ENCODE data around the gene PRX.

The PRX gene

DNA sequence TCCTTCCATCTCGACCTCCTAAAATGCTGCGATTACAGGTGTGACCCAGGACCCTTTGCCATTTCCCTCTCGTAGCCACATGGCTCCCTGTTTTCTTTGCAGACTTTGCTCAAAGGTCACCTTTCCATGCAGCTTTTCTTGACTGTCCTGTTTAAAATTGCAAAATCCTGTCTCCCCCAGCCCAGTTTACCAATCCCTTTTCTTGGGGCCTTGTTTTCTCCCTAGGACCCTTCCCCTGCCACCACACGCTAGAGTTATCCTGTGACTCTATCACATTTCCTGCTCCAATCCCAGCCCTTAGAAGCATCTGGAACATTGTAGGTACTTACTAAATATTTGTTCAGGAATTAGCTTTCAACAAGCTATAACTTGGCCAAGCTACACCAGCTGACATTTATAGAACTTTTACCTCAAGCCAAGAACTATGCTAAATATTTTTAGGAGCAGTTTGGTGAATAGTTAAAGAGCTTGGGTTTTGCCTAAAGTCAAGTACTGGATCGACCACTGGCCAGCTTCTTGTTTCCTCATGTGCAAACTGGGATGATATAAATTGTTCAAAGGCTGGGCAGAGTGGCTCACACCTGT, 40.1 kb upstream of the PRX start:
- no peak for DNase-seq (ENCODE audit: extremely low spot score)
- POLR2A ChIA-PET, result interaction anchor here (0.6 to 1.0 kb wide), 3 partner anchors 10 to 105 kb away, joined by 4 read pairs; partner anchors contain the start of gene C19orf47
- TF ChIP-seq LEF1 (IDR thresholded peaks at IDR 0.05; ENCODE audit: borderline replicate concordance) (no peak), FOXK2 (IDR thresholded peaks at IDR 0.05) (no peak), ARNT (IDR thresholded peaks at IDR 0.05) (no peak), SUZ12 (IDR thresholded peaks at IDR 0.05) (no peak), CTBP1 (IDR thresholded peaks at IDR 0.05; ENCODE audit: borderline replicate concordance) (no peak)
- TF ChIP-seq, protein P1, sequence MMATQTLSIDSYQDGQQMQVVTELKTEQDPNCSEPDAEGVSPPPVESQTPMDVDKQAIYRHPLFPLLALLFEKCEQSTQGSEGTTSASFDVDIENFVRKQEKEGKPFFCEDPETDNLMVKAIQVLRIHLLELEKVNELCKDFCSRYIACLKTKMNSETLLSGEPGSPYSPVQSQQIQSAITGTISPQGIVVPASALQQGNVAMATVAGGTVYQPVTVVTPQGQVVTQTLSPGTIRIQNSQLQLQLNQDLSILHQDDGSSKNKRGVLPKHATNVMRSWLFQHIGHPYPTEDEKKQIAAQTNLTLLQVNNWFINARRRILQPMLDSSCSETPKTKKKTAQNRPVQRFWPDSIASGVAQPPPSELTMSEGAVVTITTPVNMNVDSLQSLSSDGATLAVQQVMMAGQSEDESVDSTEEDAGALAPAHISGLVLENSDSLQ (IDR thresholded peaks at IDR 0.05), result no peak
- CTCF ChIA-PET, result interaction anchor here (0.9 to 2.0 kb wide), 3 partner anchors 9 to 12 kb away, joined by 3 to 7 read pairs (median 4); partner anchors contain the start of gene BLVRB

DNA sequence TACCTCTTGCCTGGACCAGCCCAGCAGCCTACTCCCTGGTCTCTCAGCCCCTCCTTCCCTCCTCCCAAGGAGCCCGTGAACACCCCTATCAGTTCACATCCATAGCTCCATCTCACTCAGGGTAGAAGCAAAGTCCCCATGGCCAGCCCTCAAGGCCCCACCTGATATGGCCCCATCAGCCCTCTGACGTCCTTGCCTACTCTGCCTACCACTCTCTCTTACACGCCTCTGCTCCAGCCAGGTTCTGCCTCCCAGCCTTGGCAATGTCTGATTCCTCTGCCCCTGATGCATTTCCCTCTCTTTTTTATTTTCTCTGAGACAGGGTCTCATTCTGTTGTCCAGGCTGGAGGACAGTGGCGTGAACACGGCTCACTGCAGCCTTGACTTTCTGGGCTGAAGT, 38.8 kb upstream of the PRX start:
- ChIA-PET POLR2A (interaction anchor here (1.0 kb wide), 1 partner anchor 9 kb away, joined by 4 read pairs; no protein-coding TSS in a partner anchor), CTCF (no interaction called here)
- DNase-seq (ENCODE audit: extremely low spot score), result no peak
- TF ChIP-seq FOXK2 (IDR thresholded peaks at IDR 0.05) (no peak), TARDBP (IDR thresholded peaks at IDR 0.05) (no peak), NFRKB (IDR thresholded peaks at IDR 0.05) (no peak), BHLHE40 (IDR thresholded peaks at IDR 0.05; ENCODE audit: borderline replicate concordance) (no peak), CTBP1 (IDR thresholded peaks at IDR 0.05; ENCODE audit: borderline replicate concordance) (no peak), SP1 (IDR thresholded peaks at IDR 0.05) (no peak), LEF1 (IDR thresholded peaks at IDR 0.05; ENCODE audit: borderline replicate concordance) (no peak), ZNF384 (IDR thresholded peaks at IDR 0.05) (no peak), SUZ12 (IDR thresholded peaks at IDR 0.05) (no peak), ELF4 (IDR thresholded peaks at IDR 0.05) (no peak), L3MBTL2 (conservative IDR thresholded peaks at IDR 0.05) (no peak)

DNA sequence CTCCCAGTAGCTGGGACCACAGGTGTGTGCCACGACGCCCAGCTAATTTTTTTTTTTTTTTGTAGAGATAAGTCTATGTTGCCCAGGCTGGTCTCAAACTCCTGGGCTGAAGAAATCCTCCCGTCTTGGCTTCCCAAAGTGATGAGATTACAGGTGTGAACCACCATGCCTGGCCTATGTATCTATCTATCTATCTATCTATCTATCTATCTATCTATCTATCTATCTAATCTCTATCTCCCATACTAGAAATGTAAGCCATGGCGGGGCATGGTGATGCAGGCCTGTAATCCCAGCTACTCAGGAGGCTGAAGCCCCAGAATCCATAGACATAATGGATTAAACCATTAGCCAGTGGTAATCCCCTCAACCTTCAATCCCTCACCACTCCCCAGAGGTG, 37.5 kb upstream of the PRX start:
- CTCF ChIA-PET, result interaction anchor here (0.7 kb wide), 1 partner anchor 8 kb away, joined by 3 read pairs; no protein-coding TSS in a partner anchor

DNA sequence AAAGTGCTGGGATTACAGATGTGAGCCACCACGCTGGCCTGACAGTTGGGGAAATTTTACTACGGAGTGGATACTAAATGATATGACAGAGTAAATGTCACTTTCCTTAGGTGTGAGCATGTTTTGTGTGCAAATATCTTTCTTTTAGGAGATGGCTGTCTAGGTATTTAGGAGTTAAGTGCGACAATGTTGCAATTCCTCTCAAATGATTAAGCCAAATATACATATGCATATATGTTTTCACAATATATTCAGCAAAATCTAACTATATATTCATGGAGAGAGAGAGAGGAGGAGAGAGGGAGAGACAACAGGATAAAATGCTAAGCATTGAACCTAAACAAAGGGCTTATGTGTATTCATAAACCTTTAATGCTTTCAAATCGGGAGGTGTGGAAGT, 36.3 kb upstream of the PRX start:
- TF ChIP-seq SP1 (IDR thresholded peaks at IDR 0.05) (no peak), SUZ12 (IDR thresholded peaks at IDR 0.05) (no peak), ARNT (IDR thresholded peaks at IDR 0.05) (no peak), HDGF (IDR thresholded peaks at IDR 0.05; ENCODE audit: borderline replicate concordance) (no peak), LEF1 (IDR thresholded peaks at IDR 0.05; ENCODE audit: borderline replicate concordance) (no peak), ZNF384 (IDR thresholded peaks at IDR 0.05) (no peak), CTBP1 (IDR thresholded peaks at IDR 0.05; ENCODE audit: borderline replicate concordance) (no peak), BHLHE40 (IDR thresholded peaks at IDR 0.05; ENCODE audit: borderline replicate concordance) (no peak), ELF4 (IDR thresholded peaks at IDR 0.05) (no peak), FOXK2 (IDR thresholded peaks at IDR 0.05) (no peak), TARDBP (IDR thresholded peaks at IDR 0.05) (no peak), FOXA1 (IDR thresholded peaks at IDR 0.05) (no peak), FOXM1 (IDR thresholded peaks at IDR 0.05; ENCODE audit: borderline replicate concordance) (no peak), L3MBTL2 (conservative IDR thresholded peaks at IDR 0.05) (no peak), NFRKB (IDR thresholded peaks at IDR 0.05) (no peak)
- TF ChIP-seq, protein P1 (IDR thresholded peaks at IDR 0.05), result no peak
- ChIA-PET POLR2A (no interaction called here), CTCF (no interaction called here)
- no peak for DNase-seq (ENCODE audit: extremely low spot score)

More for the DNA sequence above, 37.5 kb upstream of the PRX start:
- TF ChIP-seq NFRKB (IDR thresholded peaks at IDR 0.05) (no peak), FOXA1 (IDR thresholded peaks at IDR 0.05) (no peak), ZNF384 (IDR thresholded peaks at IDR 0.05) (no peak), FOXK2 (IDR thresholded peaks at IDR 0.05) (no peak), L3MBTL2 (conservative IDR thresholded peaks at IDR 0.05) (no peak), TARDBP (IDR thresholded peaks at IDR 0.05) (no peak), ARNT (IDR thresholded peaks at IDR 0.05) (no peak), FOXM1 (IDR thresholded peaks at IDR 0.05; ENCODE audit: borderline replicate concordance) (no peak), SP1 (IDR thresholded peaks at IDR 0.05) (no peak), SUZ12 (IDR thresholded peaks at IDR 0.05) (no peak), ELF4 (IDR thresholded peaks at IDR 0.05) (no peak), HDGF (IDR thresholded peaks at IDR 0.05; ENCODE audit: borderline replicate concordance) (no peak)
- TF ChIP-seq, protein P1 (IDR thresholded peaks at IDR 0.05), result no peak
- no peak for DNase-seq (ENCODE audit: extremely low spot score)
- POLR2A ChIA-PET, result no interaction called here

- CTCF ChIA-PET, result no interaction called here
- TF ChIP-seq ZNF384 (IDR thresholded peaks at IDR 0.05) (no peak), FOXA1 (IDR thresholded peaks at IDR 0.05) (no peak), ELF4 (IDR thresholded peaks at IDR 0.05) (no peak), FOXK2 (IDR thresholded peaks at IDR 0.05) (no peak), SP1 (IDR thresholded peaks at IDR 0.05) (no peak), TARDBP (IDR thresholded peaks at IDR 0.05) (no peak), HDGF (IDR thresholded peaks at IDR 0.05; ENCODE audit: borderline replicate concordance) (no peak)
- TF ChIP-seq, protein P1 (IDR thresholded peaks at IDR 0.05), result no peak
- POLR2A ChIA-PET, result interaction anchor here (1.0 kb wide), 2 partner anchors 25 to 98 kb away, joined by 4 to 5 read pairs; partner anchors contain the start of genes C19orf47 and PLD3
- no peak for DNase-seq (ENCODE audit: extremely low spot score)
Observed at GRCh38 chr19:40446263-40446784, 33.1 kb upstream of the PRX start.

Data from HEK293T (cell line).